ENCODE measurements around the gene WDR59.
A peak's percentile ranks its signal among the peaks of the same experiment; 100 is the strongest.
"Not testable (repeated sequence)": the region's sequence is repeated elsewhere in the genome, so short reads cannot be mapped to it uniquely, and the experiment has no call there.

The WDR59 gene

DNA sequence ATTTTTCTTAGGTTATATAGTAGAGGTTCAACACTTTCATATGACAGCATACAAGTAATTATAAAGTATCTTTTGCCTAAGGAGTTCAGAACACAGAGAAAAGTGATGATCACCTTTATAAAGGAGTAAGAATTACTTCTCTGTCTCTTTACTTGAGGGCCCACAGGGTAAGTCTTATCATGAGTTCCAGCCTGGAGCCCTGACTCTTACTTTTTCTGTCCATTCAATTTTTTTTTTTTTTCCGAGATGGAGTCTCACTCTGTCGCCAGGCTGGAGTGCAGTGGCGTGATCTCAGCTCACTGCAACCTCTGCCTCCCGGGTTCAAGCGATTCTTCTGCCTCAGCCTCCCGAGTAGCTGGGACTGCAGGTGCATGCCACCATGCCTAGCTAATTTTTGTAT, 28.2 kb upstream of the WDR59 start:
- Histone ChIP-seq H3K4me3 (ENCODE audit: low read length in 2 of 2) (peak overlapping the region in 1 of 2 donors; percentile 20), H3K27ac (ENCODE audit: low read depth in 2 of 2, low read length in 2 of 2) (peak overlapping the region; percentile 54 to 56), H3K4me1 (ENCODE audit: control insufficient read depth in 2 of 2, insufficient read depth in 2 of 2, low read length in 2 of 2) (peaks cover 8 to 11% of the 10 kb centered on the region in 2 donors)
- H3K27me3 ChIP-seq (ENCODE audit: control insufficient read depth in 2 of 2, insufficient read depth in 2 of 2, low read length in 2 of 2); H3K36me3 ChIP-seq (ENCODE audit: control insufficient read depth in 2 of 2, insufficient read depth in 2 of 2, low read length in 2 of 2); H3K9ac ChIP-seq (ENCODE audit: low read depth in 1 of 2, low read length in 2 of 2); H3K9me3 ChIP-seq (ENCODE audit: control insufficient read depth in 2 of 2, low read length in 2 of 2): not testable (repeated sequence)

DNA sequence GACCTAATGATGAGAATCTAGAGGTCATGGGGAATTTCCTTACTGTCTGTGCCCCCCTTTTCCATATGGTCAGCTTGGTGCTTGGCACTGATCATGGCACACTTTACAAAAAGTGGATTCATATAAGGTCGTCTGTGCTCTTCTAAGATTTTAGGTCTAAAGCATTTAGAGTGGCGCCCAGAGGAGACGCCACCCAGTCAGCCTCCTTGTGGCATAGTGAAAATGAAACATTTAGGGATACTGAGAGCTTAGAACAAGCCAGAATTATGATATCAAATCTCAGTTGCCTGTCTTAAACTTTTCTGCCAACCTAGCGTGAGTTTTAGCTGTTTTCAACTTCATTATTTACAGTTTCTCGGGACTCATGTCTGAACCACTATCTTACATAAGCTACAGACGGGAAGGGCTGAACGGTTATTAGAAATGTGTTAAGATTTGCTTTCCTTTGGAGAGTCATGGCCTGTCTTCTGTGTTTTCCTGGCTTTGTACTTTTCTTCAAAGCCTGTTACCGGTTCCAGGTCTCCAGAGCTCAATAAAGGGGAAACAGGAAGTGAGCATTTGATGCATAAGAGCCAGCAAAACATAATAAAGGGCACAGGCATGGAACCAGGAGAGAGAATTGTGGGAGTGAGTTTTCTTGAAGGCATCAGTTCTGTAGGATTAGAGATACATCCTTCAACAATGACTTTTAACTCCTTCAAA, 27.6 kb upstream of the WDR59 start:
- Histone ChIP-seq H3K4me1 (ENCODE audit: control insufficient read depth in 2 of 2, insufficient read depth in 2 of 2, low read length in 2 of 2) (peaks cover 8 to 11% of the 10 kb centered on the region in 2 donors), H3K9ac (ENCODE audit: low read depth in 1 of 2, low read length in 2 of 2) (peak overlapping the region in 1 of 2 donors; percentile 17), H3K9me3 (ENCODE audit: control insufficient read depth in 2 of 2, low read length in 2 of 2) (no peaks in the 10 kb centered on the region), H3K36me3 (ENCODE audit: control insufficient read depth in 2 of 2, insufficient read depth in 2 of 2, low read length in 2 of 2) (no peaks in the 10 kb centered on the region), H3K27ac (ENCODE audit: low read depth in 2 of 2, low read length in 2 of 2) (peak overlapping the region; percentile 54 to 56), H3K27me3 (ENCODE audit: control insufficient read depth in 2 of 2, insufficient read depth in 2 of 2, low read length in 2 of 2) (no peaks in the 10 kb centered on the region), H3K4me3 (ENCODE audit: low read length in 2 of 2) (peak overlapping the region in 1 of 2 donors; percentile 20)

DNA sequence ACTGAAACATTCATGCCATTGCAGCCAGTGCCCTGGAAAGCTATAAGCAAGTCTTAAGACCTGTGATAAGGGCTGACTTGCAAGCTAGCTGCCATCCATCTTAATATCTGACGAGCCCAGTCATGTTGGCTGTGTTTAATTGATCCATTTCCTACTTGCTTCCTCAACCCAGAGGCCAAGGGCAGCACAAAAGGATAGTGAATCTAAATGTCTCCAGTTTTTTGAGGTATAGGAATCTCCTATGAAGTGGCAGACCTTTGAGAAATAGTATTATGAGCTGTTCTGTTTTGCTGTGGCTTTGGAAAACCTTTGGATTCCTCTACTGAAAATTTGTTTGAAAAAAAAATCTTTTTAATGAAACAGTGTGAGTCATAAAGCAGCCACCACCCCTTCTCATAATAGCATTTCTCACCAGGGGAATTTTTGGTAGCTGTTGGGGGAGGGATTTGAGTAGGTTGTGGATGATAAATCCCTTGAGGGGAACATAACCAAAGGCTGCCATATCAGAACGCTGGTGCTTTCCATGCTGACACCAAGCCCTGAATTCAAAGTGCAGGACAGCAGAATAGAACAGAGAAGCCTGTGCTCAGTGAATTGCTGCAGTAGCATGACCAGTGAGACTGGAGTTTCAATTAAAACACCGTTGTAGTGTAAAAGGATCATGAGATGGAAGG, 26.8 kb upstream of the WDR59 start:
- Histone ChIP-seq H3K9ac (ENCODE audit: low read depth in 1 of 2, low read length in 2 of 2) (no peak overlapping the region), H3K27me3 (ENCODE audit: control insufficient read depth in 2 of 2, insufficient read depth in 2 of 2, low read length in 2 of 2) (no peaks in the 10 kb centered on the region), H3K36me3 (ENCODE audit: control insufficient read depth in 2 of 2, insufficient read depth in 2 of 2, low read length in 2 of 2) (no peaks in the 10 kb centered on the region), H3K27ac (ENCODE audit: low read depth in 2 of 2, low read length in 2 of 2) (peak overlapping the region; percentile 54 to 56), H3K9me3 (ENCODE audit: control insufficient read depth in 2 of 2, low read length in 2 of 2) (no peaks in the 10 kb centered on the region), H3K4me3 (ENCODE audit: low read length in 2 of 2) (peak overlapping the region in 1 of 2 donors; percentile 15), H3K4me1 (ENCODE audit: control insufficient read depth in 2 of 2, insufficient read depth in 2 of 2, low read length in 2 of 2) (peaks cover 8 to 11% of the 10 kb centered on the region in 2 donors)

DNA sequence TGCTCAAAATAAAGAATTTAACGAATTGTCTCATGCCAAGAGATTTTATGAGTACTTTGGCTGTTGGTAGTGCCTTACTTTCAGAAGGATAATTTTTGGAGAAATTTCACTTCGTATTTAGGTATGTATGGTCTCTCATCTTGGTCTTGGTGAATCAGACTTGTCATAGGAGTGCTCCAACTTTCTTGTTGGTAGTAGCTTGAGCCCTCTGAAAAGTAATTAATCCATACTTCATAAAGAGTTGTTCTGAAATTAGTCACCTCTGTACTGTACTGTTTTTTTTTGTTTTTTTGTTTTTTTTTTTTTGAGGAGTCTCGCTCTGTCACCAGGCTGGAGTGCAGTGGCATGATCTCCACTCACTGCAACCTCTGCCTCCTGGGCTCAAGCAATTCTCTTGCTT, 25.5 kb upstream of the WDR59 start:
- no peak overlapping the region for H3K9ac ChIP-seq (ENCODE audit: low read depth in 1 of 2, low read length in 2 of 2)
- no peak overlapping the region for H3K4me3 ChIP-seq (ENCODE audit: low read length in 2 of 2)
- no peaks in the 10 kb centered on the region for H3K36me3 ChIP-seq (ENCODE audit: control insufficient read depth in 2 of 2, insufficient read depth in 2 of 2, low read length in 2 of 2)
- H3K27me3 ChIP-seq (ENCODE audit: control insufficient read depth in 2 of 2, insufficient read depth in 2 of 2, low read length in 2 of 2), result no peaks in the 10 kb centered on the region
- no peak overlapping the region for H3K27ac ChIP-seq (ENCODE audit: low read depth in 2 of 2, low read length in 2 of 2)
- H3K9me3 ChIP-seq (ENCODE audit: control insufficient read depth in 2 of 2, low read length in 2 of 2), result no peaks in the 10 kb centered on the region
- H3K4me1 ChIP-seq (ENCODE audit: control insufficient read depth in 2 of 2, insufficient read depth in 2 of 2, low read length in 2 of 2), result peaks cover 8 to 11% of the 10 kb centered on the region in 2 donors

DNA sequence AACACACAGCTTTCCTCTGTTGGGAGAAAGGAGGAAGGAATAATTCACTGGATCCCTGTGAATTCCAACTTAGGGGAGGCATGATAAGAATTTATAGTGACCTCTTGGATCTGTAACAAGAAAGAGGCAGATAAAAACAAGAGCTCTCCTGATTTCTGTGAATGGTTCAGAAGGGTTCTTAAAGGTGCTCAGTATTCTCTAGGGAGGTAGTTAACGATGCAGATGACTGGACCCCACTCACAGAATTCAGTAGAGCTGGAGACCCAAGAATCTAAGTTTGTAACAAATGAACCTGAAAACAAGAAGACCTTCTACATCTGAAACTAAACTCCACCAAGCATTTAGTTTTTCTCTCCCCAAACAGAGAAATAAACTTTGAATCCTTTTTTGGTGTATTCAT, 22.5 kb upstream of the WDR59 start:
- no peaks in the 10 kb centered on the region for H3K36me3 ChIP-seq (ENCODE audit: control insufficient read depth in 2 of 2, insufficient read depth in 2 of 2, low read length in 2 of 2)
- H3K9me3 ChIP-seq (ENCODE audit: control insufficient read depth in 2 of 2, low read length in 2 of 2), result no peaks in the 10 kb centered on the region
- peaks cover 4 to 5% of the 10 kb centered on the region in 2 donors for H3K4me1 ChIP-seq (ENCODE audit: control insufficient read depth in 2 of 2, insufficient read depth in 2 of 2, low read length in 2 of 2)
- no peak overlapping the region for H3K27ac ChIP-seq (ENCODE audit: low read depth in 2 of 2, low read length in 2 of 2)
- no peaks in the 10 kb centered on the region for H3K27me3 ChIP-seq (ENCODE audit: control insufficient read depth in 2 of 2, insufficient read depth in 2 of 2, low read length in 2 of 2)
- no peak overlapping the region for H3K9ac ChIP-seq (ENCODE audit: low read depth in 1 of 2, low read length in 2 of 2)
- H3K4me3 ChIP-seq (ENCODE audit: low read length in 2 of 2), result no peak overlapping the region

DNA sequence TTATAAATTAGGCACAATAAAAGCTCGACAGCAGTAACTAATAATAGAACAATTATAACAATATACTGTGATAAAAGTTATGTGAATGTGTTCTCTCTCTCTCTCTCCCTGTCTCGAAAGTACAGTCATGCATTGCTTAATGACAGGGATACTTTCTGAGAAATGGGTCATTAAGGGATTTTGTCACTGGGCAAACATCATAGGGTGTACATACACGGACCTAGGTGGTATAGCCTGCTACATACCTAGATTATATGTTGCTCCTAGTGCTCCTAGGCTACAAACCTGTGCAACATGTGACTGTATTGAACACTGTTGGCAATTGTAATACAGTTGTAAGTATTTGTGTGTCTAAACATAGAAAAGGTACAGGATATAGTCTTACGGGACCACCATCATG, 20.8 kb upstream of the WDR59 start:
- Histone ChIP-seq H3K4me3 (ENCODE audit: low read length in 2 of 2) (no peak overlapping the region), H3K9me3 (ENCODE audit: control insufficient read depth in 2 of 2, low read length in 2 of 2) (no peaks in the 10 kb centered on the region), H3K27me3 (ENCODE audit: control insufficient read depth in 2 of 2, insufficient read depth in 2 of 2, low read length in 2 of 2) (no peaks in the 10 kb centered on the region), H3K9ac (ENCODE audit: low read depth in 1 of 2, low read length in 2 of 2) (no peak overlapping the region), H3K4me1 (ENCODE audit: control insufficient read depth in 2 of 2, insufficient read depth in 2 of 2, low read length in 2 of 2) (peaks cover 2 to 3% of the 10 kb centered on the region in 2 donors), H3K36me3 (ENCODE audit: control insufficient read depth in 2 of 2, insufficient read depth in 2 of 2, low read length in 2 of 2) (no peaks in the 10 kb centered on the region), H3K27ac (ENCODE audit: low read depth in 2 of 2, low read length in 2 of 2) (no peak overlapping the region)

DNA sequence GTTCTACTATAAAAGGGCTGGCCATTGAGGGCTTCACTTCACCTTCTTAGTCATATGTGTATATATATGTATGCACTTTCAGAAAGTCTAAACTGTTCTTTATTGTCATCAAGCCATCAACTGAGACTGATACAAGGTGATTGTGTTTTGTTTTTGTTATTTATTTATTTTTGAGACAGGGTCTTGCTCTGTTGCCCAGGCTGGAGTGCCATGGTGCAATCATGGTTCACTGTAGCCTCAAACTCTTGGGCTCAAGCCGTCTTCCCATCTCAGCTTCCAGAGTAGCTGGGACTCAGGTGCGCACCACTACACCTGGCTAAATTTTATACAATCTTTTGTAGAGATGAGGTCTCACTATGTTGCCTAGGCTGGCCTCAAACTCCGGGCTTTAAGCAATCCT, 19.5 kb upstream of the WDR59 start:
- no peak overlapping the region for H3K4me3 ChIP-seq (ENCODE audit: low read length in 2 of 2)
- no peak overlapping the region for H3K9ac ChIP-seq (ENCODE audit: low read depth in 1 of 2, low read length in 2 of 2)
- H3K27me3 ChIP-seq (ENCODE audit: control insufficient read depth in 2 of 2, insufficient read depth in 2 of 2, low read length in 2 of 2), result no peaks in the 10 kb centered on the region
- no peaks in the 10 kb centered on the region for H3K9me3 ChIP-seq (ENCODE audit: control insufficient read depth in 2 of 2, low read length in 2 of 2)
- H3K36me3 ChIP-seq (ENCODE audit: control insufficient read depth in 2 of 2, insufficient read depth in 2 of 2, low read length in 2 of 2), result no peaks in the 10 kb centered on the region
- peaks cover 12 to 13% of the 10 kb centered on the region in 2 donors for H3K4me1 ChIP-seq (ENCODE audit: control insufficient read depth in 2 of 2, insufficient read depth in 2 of 2, low read length in 2 of 2)
- no peak overlapping the region for H3K27ac ChIP-seq (ENCODE audit: low read depth in 2 of 2, low read length in 2 of 2)

DNA sequence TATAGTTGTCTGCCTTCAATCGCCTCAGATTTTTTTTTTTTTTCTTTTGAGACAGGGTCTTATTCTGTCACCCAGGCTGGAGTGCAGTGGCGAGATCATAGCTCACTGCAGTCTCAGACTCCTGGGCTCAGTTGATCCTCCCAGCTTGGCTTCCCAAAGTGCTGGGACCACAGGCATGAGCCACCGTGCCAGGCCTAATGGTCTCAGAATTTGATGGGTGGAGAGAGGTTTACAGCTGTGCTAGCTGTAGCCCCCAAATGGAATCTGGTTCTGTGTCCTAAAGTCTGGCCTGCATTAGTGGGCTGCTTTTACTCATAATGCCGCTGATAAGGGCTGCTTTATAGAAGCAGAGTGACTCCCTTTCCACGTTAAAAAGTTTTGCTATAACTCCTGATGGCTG, 19.0 kb upstream of the WDR59 start:
- H3K9ac ChIP-seq (ENCODE audit: low read depth in 1 of 2, low read length in 2 of 2), result no peak overlapping the region
- no peak overlapping the region for H3K27ac ChIP-seq (ENCODE audit: low read depth in 2 of 2, low read length in 2 of 2)
- no peak overlapping the region for H3K4me3 ChIP-seq (ENCODE audit: low read length in 2 of 2)
- H3K4me1 ChIP-seq (ENCODE audit: control insufficient read depth in 2 of 2, insufficient read depth in 2 of 2, low read length in 2 of 2), result peaks cover 12 to 13% of the 10 kb centered on the region in 2 donors
- no peaks in the 10 kb centered on the region for H3K27me3 ChIP-seq (ENCODE audit: control insufficient read depth in 2 of 2, insufficient read depth in 2 of 2, low read length in 2 of 2)
- no peaks in the 10 kb centered on the region for H3K36me3 ChIP-seq (ENCODE audit: control insufficient read depth in 2 of 2, insufficient read depth in 2 of 2, low read length in 2 of 2)
- no peaks in the 10 kb centered on the region for H3K9me3 ChIP-seq (ENCODE audit: control insufficient read depth in 2 of 2, low read length in 2 of 2)

DNA sequence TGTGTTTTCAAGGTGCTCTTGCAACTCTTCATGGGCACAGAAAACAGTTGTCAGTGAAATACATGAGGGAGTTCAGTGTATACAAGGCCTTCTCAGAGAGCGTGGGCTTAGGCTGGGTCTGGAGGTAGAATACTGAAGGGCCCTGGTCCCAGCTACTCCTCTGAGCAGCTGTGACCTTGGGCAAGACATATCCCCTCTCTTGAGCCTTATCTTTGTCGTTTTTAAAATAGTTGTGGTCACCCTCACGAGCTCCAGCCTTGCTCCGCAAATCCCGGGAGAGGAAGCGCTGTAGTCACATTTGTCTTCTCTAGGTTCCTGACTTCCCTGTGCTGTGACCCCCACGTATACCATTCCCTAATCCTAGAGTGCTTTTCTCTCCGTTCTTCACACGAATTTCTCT, 17.6 kb upstream of the WDR59 start:
- H3K27me3 ChIP-seq (ENCODE audit: control insufficient read depth in 2 of 2, insufficient read depth in 2 of 2, low read length in 2 of 2), result no peaks in the 10 kb centered on the region
- peaks cover 13 to 16% of the 10 kb centered on the region in 2 donors for H3K4me1 ChIP-seq (ENCODE audit: control insufficient read depth in 2 of 2, insufficient read depth in 2 of 2, low read length in 2 of 2)
- no peak overlapping the region for H3K9ac ChIP-seq (ENCODE audit: low read depth in 1 of 2, low read length in 2 of 2)
- H3K4me3 ChIP-seq (ENCODE audit: low read length in 2 of 2), result no peak overlapping the region
- no peaks in the 10 kb centered on the region for H3K9me3 ChIP-seq (ENCODE audit: control insufficient read depth in 2 of 2, low read length in 2 of 2)
- no peak overlapping the region for H3K27ac ChIP-seq (ENCODE audit: low read depth in 2 of 2, low read length in 2 of 2)
- H3K36me3 ChIP-seq (ENCODE audit: control insufficient read depth in 2 of 2, insufficient read depth in 2 of 2, low read length in 2 of 2), result no peaks in the 10 kb centered on the region

DNA sequence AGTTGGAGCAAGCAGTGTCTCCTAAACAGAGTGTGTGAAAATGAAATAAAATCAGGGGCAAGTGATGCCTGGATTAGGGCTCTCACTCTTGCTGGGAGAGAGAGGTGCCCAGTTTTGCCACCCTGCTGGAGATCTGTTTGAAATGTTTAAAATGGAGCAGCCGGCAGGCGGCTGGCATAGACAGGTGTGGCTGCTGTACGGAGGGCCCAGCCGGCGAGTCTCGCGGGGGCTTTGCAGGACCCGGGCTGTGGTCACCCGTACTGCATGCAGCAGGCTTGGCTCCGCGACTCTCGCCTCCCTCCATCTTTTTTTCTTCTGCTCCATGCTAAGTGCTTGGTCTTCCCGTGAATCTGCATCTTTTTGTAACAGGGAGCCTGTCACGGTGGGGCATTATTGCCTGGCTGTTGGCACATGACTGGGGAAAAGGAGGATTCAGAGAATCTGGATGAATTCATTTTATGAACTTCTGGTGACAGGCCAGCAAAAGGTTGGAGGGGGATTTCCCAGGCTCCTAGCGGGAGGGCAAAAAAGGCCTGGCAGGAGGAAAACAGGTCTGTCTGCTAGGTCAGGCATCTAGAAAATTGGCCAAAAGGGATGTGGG, 15.7 kb upstream of the WDR59 start:
- peaks cover 13 to 16% of the 10 kb centered on the region in 2 donors for H3K4me1 ChIP-seq (ENCODE audit: control insufficient read depth in 2 of 2, insufficient read depth in 2 of 2, low read length in 2 of 2)
- H3K36me3 ChIP-seq (ENCODE audit: control insufficient read depth in 2 of 2, insufficient read depth in 2 of 2, low read length in 2 of 2), result no peaks in the 10 kb centered on the region
- no peaks in the 10 kb centered on the region for H3K9me3 ChIP-seq (ENCODE audit: control insufficient read depth in 2 of 2, low read length in 2 of 2)
- no peaks in the 10 kb centered on the region for H3K27me3 ChIP-seq (ENCODE audit: control insufficient read depth in 2 of 2, insufficient read depth in 2 of 2, low read length in 2 of 2)
- H3K9ac ChIP-seq (ENCODE audit: low read depth in 1 of 2, low read length in 2 of 2), result peak overlapping the region; percentile 54 to 69
- no peak overlapping the region for H3K27ac ChIP-seq (ENCODE audit: low read depth in 2 of 2, low read length in 2 of 2)
- H3K4me3 ChIP-seq (ENCODE audit: low read length in 2 of 2), result peak overlapping the region; percentile 73 to 83

All from mucosa of rectum (tissue), 2 donors.